Ishikawa (cell line): ENCODE data around the gene CD200R1L.

Source experiments
- CEBPB ChIP-seq: IDR thresholded peaks from 2 replicates; pipeline ENCODE4 v1.6.1; 2012
- CREB1 ChIP-seq: IDR thresholded peaks from 2 replicates; pipeline ENCODE4 v1.6.1; 2012; ENCODE audit warnings: low read depth
- EGR1 ChIP-seq: IDR thresholded peaks from 2 replicates; pipeline ENCODE4 v1.6.1; 2012
- EP300 ChIP-seq: IDR thresholded peaks from 2 replicates; pipeline ENCODE4 v1.6.1; 2012; ENCODE audit warnings: borderline replicate concordance
- FOXM1 ChIP-seq: IDR thresholded peaks from 2 replicates; pipeline ENCODE4 v1.6.1; 2012; ENCODE audit warnings: low read depth, borderline replicate concordance
- NFIC ChIP-seq: IDR thresholded peaks from 2 replicates; pipeline ENCODE4 v1.6.1; 2012
- RAD21 ChIP-seq: IDR thresholded peaks from 2 replicates; pipeline ENCODE4 v1.6.1; 2012; ENCODE audit warnings: low read depth
- REST ChIP-seq: IDR thresholded peaks from 2 replicates; pipeline ENCODE4 v1.6.1; 2012; ENCODE audit warnings: low read depth, mild to moderate bottlenecking
- TAF1 ChIP-seq: IDR thresholded peaks from 2 replicates; pipeline ENCODE4 v1.6.1; 2012; ENCODE audit warnings: low read depth, mild to moderate bottlenecking
- TCF12 ChIP-seq: IDR thresholded peaks from 2 replicates; pipeline ENCODE4 v1.6.1; 2012; ENCODE audit warnings: low read depth
- TEAD4 ChIP-seq: IDR thresholded peaks from 2 replicates; pipeline ENCODE4 v1.6.1; 2012
- USF1 ChIP-seq: IDR thresholded peaks from 2 replicates; pipeline ENCODE4 v1.6.1; 2012
- YY1 ChIP-seq: IDR thresholded peaks from 2 replicates; pipeline ENCODE4 v1.6.1; 2012; ENCODE audit warnings: low read depth
- ZBTB7A ChIP-seq: IDR thresholded peaks from 2 replicates; pipeline ENCODE4 v1.6.1; 2012; ENCODE audit warnings: low read depth
- TF ChIP-seq, protein P1 (sequence below): IDR thresholded peaks from 2 replicates; pipeline ENCODE4 v1.6.1; 2012

CD200R1L gene

DNA sequence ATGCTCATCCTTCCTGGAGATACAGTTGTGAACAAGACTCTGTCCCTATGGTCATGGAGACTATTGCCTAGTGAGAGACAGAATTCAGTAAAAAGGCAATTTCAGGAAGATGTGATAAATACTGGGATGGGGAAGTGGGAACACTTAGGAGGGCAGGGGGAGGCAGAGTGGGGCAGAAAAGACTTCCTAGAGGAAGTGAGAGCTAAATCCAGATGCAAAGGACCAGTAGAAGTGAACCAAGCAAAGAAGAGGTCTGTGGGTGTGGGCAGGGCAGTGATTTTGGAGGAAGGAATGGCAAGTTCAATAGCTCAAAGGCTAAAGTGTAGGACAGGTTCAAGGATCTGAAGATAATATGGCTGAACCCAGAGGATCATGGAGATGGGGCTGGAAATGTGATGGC, 68.9 kb downstream of the CD200R1L start:
- no peak for TF ChIP-seq CREB1
- TF ChIP-seq EGR1, result no peak
- TF ChIP-seq ZBTB7A, result no peak
- TF ChIP-seq EP300, result no peak
- no peak for TF ChIP-seq TCF12
- TF ChIP-seq FOXM1, result no peak
- no peak for TF ChIP-seq TAF1
- no peak for TF ChIP-seq NFIC
- TF ChIP-seq TEAD4, result no peak
- no peak for TF ChIP-seq RAD21
- TF ChIP-seq REST, result no peak
- TF ChIP-seq, protein P1, sequence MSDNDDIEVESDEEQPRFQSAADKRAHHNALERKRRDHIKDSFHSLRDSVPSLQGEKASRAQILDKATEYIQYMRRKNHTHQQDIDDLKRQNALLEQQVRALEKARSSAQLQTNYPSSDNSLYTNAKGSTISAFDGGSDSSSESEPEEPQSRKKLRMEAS, result no peak
- no peak for TF ChIP-seq CEBPB
- TF ChIP-seq YY1, result no peak
- no peak for TF ChIP-seq USF1

- TF ChIP-seq NFIC, result no peak
Observed at GRCh38 chr3:112776836-112777235, 69.8 kb downstream of the CD200R1L start.

DNA sequence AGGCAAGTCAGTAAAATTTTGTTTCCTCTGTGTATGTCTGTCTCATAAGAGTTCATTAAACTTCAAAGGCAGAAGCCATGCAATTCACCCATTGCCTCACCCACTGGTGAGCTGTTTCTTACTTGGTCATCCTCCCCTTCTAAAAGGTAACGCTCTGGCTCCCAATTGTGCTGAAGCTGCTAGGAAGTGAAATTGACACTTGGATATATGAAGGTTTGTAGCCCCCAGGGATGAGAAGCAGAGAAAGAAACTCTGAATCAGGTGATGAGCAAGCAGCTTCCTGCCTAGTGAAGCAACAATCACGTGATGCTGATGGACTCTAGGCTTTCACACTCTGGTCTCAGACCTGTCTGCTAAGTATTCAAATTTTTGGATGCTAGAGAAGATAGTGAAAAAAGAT, 70.7 kb downstream of the CD200R1L start:
- TF ChIP-seq USF1 (no peak), TEAD4 (no peak), REST (no peak), YY1 (no peak), ZBTB7A (no peak), EP300 (no peak), CREB1 (no peak), FOXM1 (no peak), TAF1 (no peak), EGR1 (no peak), RAD21 (no peak), CEBPB (no peak), NFIC (no peak), TCF12 (no peak)
- TF ChIP-seq, protein P1, result no peak

- no peak for TF ChIP-seq EP300
- no peak for TF ChIP-seq FOXM1
- TF ChIP-seq USF1, result no peak
- no peak for TF ChIP-seq YY1
- TF ChIP-seq ZBTB7A, result no peak
- no peak for TF ChIP-seq CEBPB
- no peak for TF ChIP-seq EGR1
- no peak for TF ChIP-seq REST
- no peak for TF ChIP-seq TEAD4
- no peak for TF ChIP-seq RAD21
- TF ChIP-seq NFIC, result no peak
- TF ChIP-seq TCF12, result no peak
- TF ChIP-seq, protein P1, result no peak
- TF ChIP-seq CREB1, result no peak
Observed at GRCh38 chr3:112775011-112775742, 71.5 kb downstream of the CD200R1L start.
